ENCODE data around the gene ZNF124. TPM values are rescaled to one million over a fixed set of nuclear protein-coding genes. Genes with fewer than 3 reads are reported as not detected.
"Not testable (repeated sequence)": the region's sequence is repeated elsewhere in the genome, so short reads cannot be mapped to it uniquely, and the experiment has no call there.

ZNF124 gene
- total RNA-seq, 1 experiment from 2014 or later = 33.8 TPM

GRCh38 chr1:247131236-247131635 is 40.6 kb downstream of the ZNF124 start (continued):
- no peak for TF ChIP-seq STAT6 (CRISPR knock-in tag; conservative IDR thresholded peaks at IDR 0.05; ENCODE audit: low read depth)

GRCh38 chr1:247127519-247128282 is 44.1 kb downstream of the ZNF124 start:
- peaks cover 22% of the 10 kb centered on the region for H3K9me3 Mint-ChIP-seq
- H3K4me3 Mint-ChIP-seq = peak overlapping the region; percentile 81
- H3K27me3 Mint-ChIP-seq (ENCODE audit: low read depth); DNase-seq (ENCODE audit: low spot score); ATAC-seq; POLR2A ChIA-PET; CTCF ChIA-PET: not testable (repeated sequence)
- H3K4me1 Mint-ChIP-seq = peaks cover 12% of the 10 kb centered on the region
- peaks cover 29% of the 10 kb centered on the region for H3K36me3 Mint-ChIP-seq
- peak overlapping the region; percentile 58; the same call in 1 of the 2 replicates for H3K27ac Mint-ChIP-seq

GRCh38 chr1:247126601-247127000 is 45.2 kb downstream of the ZNF124 start:
- H3K4me3 Mint-ChIP-seq; DNase-seq (ENCODE audit: low spot score); H3K27ac Mint-ChIP-seq; POLR2A ChIA-PET; CTCF ChIA-PET; H3K4me1 Mint-ChIP-seq: not testable (repeated sequence)
- peaks cover 18% of the 10 kb centered on the region for H3K36me3 Mint-ChIP-seq
- peak; percentile 45 for ATAC-seq
- peaks cover 15% of the 10 kb centered on the region for H3K27me3 Mint-ChIP-seq (ENCODE audit: low read depth)
- peaks cover 21% of the 10 kb centered on the region; the same call in 1 of the 2 replicates for H3K9me3 Mint-ChIP-seq

GRCh38 chr1:247126166-247126565 is 45.7 kb downstream of the ZNF124 start:
- peaks cover 21% of the 10 kb centered on the region; the same call in 1 of the 2 replicates for H3K9me3 Mint-ChIP-seq
- H3K4me1 Mint-ChIP-seq; H3K4me3 Mint-ChIP-seq; H3K27ac Mint-ChIP-seq; DNase-seq (ENCODE audit: low spot score); POLR2A ChIA-PET; CTCF ChIA-PET: not testable (repeated sequence)
- peak; percentile 99 for ATAC-seq
- H3K36me3 Mint-ChIP-seq = peaks cover 14% of the 10 kb centered on the region
- H3K27me3 Mint-ChIP-seq (ENCODE audit: low read depth) = peaks cover 15% of the 10 kb centered on the region

- Mint-ChIP-seq H3K4me1 (no peaks in the 10 kb centered on the region), H3K27ac (no peak overlapping the region), H3K9me3 (peaks cover 12% of the 10 kb centered on the region; the same call in 1 of the 2 replicates), H3K36me3 (no peaks in the 10 kb centered on the region), H3K4me3 (no peak overlapping the region), H3K27me3 (ENCODE audit: low read depth) (peaks cover 15% of the 10 kb centered on the region)
- no peak for DNase-seq (ENCODE audit: low spot score)
- TF ChIP-seq E2F5 (CRISPR knock-in tag; IDR thresholded peaks at IDR 0.05) (no peak), ZNF396 (CRISPR knock-in tag; IDR thresholded peaks at IDR 0.05; ENCODE audit: borderline replicate concordance) (no peak), ZMAT4 (CRISPR knock-in tag; IDR thresholded peaks at IDR 0.05) (no peak), ZNF317 (CRISPR knock-in tag; IDR thresholded peaks at IDR 0.05; ENCODE audit: borderline replicate concordance, low read depth) (no peak), KAT7 (CRISPR knock-in tag; IDR thresholded peaks at IDR 0.05; ENCODE audit: borderline replicate concordance) (no peak), ATF6 (CRISPR knock-in tag; IDR thresholded peaks at IDR 0.05) (no peak), ELF4 (CRISPR knock-in tag; IDR thresholded peaks at IDR 0.05; ENCODE audit: low read depth) (no peak), ZBTB21 (CRISPR knock-in tag; IDR thresholded peaks at IDR 0.05; ENCODE audit: borderline replicate concordance) (no peak), PRRX2 (CRISPR knock-in tag; IDR thresholded peaks at IDR 0.05) (no peak), MLX (CRISPR knock-in tag; IDR thresholded peaks at IDR 0.05) (no peak), CBFB (CRISPR knock-in tag; IDR thresholded peaks at IDR 0.05; ENCODE audit: low read depth) (no peak), ZNF121 (CRISPR knock-in tag; IDR thresholded peaks at IDR 0.05) (no peak)
- ATAC-seq = no peak
- ChIA-PET CTCF (no interaction called here), POLR2A (no interaction called here)
These were observed 50.4 kb downstream of the ZNF124 start for GRCh38 chr1:247121382-247121781.

GRCh38 chr1:247120408-247120668 is 51.5 kb downstream of the ZNF124 start:
- H3K4me3 Mint-ChIP-seq; H3K27ac Mint-ChIP-seq; DNase-seq (ENCODE audit: low spot score); H3K36me3 Mint-ChIP-seq; ATAC-seq; POLR2A ChIA-PET; H3K4me1 Mint-ChIP-seq: not testable (repeated sequence)
- peaks cover 15% of the 10 kb centered on the region for H3K27me3 Mint-ChIP-seq (ENCODE audit: low read depth)
- peaks cover 12% of the 10 kb centered on the region; the same call in 1 of the 2 replicates for H3K9me3 Mint-ChIP-seq
- CTCF ChIA-PET = interaction anchor here (0.6 kb wide), 1 partner anchor 195 kb away, joined by 5 read pairs; no protein-coding TSS in a partner anchor

Data from WTC11 (cell line).